Common myeloid progenitor, CD34-positive (primary cell): ENCODE measurements around the gene RHBG.

ENCODE experiments used
- CTCF ChIA-PET: fragments of 350-600 bp; sonication (Branson Sonifier 250); formaldehyde crosslinking; loops from one replicate; lab custom pipeline; 2021; ENCODE audit warnings: antibody characterized with exemption; lab: Charles Lee
- POLR2A ChIA-PET: fragments of 350-600 bp; sonication (Branson Sonifier 250); formaldehyde crosslinking; loops from one replicate; lab custom pipeline; 2021; ENCODE audit warnings: antibody characterized with exemption; lab: Charles Lee
- DNase-seq, 3 donors: peaks; one replicate each; pipeline versions ENCODE4 v3.0.0 to v3.0.0-alpha.2; 2013
- H3K27ac ChIP-seq, 2 experiments: 1 replicate in 1 of 2; 2 replicates in 1 of 2; pipeline ENCODE4 v1.7.0; 2013; ENCODE audit warnings: inconsistent platforms in 2 of 2, low read length in 2 of 2, mild to moderate bottlenecking in 2 of 2, low read depth in 1 of 2, moderate library complexity in 1 of 2; ENCODE audit not compliant: severe bottlenecking in 2 of 2, insufficient read depth in 1 of 2, poor library complexity in 1 of 2
- H3K27me3 ChIP-seq, 5 experiments: replicated peaks in 2 of 5; 1 replicate in 3 of 5; 2 replicates in 2 of 5; pipeline versions ENCODE4 v1.6.1 to v1.7.0; 2013; ENCODE audit warnings: low read length in 4 of 5, mild to moderate bottlenecking in 2 of 5, moderate library complexity in 2 of 5, inconsistent platforms in 1 of 5; ENCODE audit not compliant: insufficient read depth in 5 of 5, control insufficient read depth in 4 of 5
- H3K36me3 ChIP-seq, 4 experiments: 1 replicate in 2 of 4; 2 replicates in 2 of 4; pipeline versions ENCODE4 v1.6.1 to v1.7.0; 2013; ENCODE audit warnings: low read length in 3 of 4, control low read depth in 1 of 4, mild to moderate bottlenecking in 1 of 4; ENCODE audit not compliant: control insufficient read depth in 4 of 4, insufficient read depth in 4 of 4
- H3K4me1 ChIP-seq, 4 experiments: 1 replicate in 3 of 4; 2 replicates in 1 of 4; pipeline versions ENCODE4 v1.6.1 to v1.7.1; 2013; ENCODE audit warnings: low read length in 3 of 4, mild to moderate bottlenecking in 3 of 4, control low read depth in 1 of 4, inconsistent platforms in 1 of 4, moderate library complexity in 1 of 4; ENCODE audit not compliant: control insufficient read depth in 4 of 4, insufficient read depth in 4 of 4; ENCODE audit errors: control extremely low read depth in 1 of 4
- H3K4me3 ChIP-seq, 7 experiments: 1 replicate in 4 of 7; 2 replicates in 3 of 7; pipeline versions ENCODE4 v1.5.1 to v1.7.0; 2013; ENCODE audit warnings: mild to moderate bottlenecking in 7 of 7, low read length in 6 of 7, moderate library complexity in 6 of 7, inconsistent platforms in 2 of 7, low read depth in 2 of 7, control low read depth in 1 of 7; ENCODE audit not compliant: insufficient read depth in 4 of 7, control insufficient read depth in 1 of 7; ENCODE audit errors: extremely low read depth in 1 of 7
- H3K9me3 ChIP-seq, 5 experiments: 1 replicate in 4 of 5; 2 replicates in 1 of 5; pipeline versions ENCODE4 v1.6.1 to v1.7.1; 2013; ENCODE audit warnings: low read length in 4 of 5, mild to moderate bottlenecking in 2 of 5, inconsistent platforms in 1 of 5, low read depth in 1 of 5, moderate library complexity in 1 of 5; ENCODE audit not compliant: control insufficient read depth in 4 of 5, insufficient read depth in 2 of 5; ENCODE audit errors: control extremely low read depth in 1 of 5
- WGBS: methylation state at CpG from one replicate; pipeline ENCODE4 v1.1.5; 2013; ENCODE audit not compliant: insufficient coverage; 5-methylcytosine and 5-hydroxymethylcytosine counted together

RHBG gene

GRCh38 chr1:156388174-156389137 is 19.4 kb downstream of the RHBG start:
- H3K4me1 ChIP-seq, result peaks cover 3 to 28% (median 22%) of the 10 kb centered on the region in 4 experiments
- no peaks in the 10 kb centered on the region for H3K36me3 ChIP-seq
- ChIA-PET POLR2A (interaction anchor here (0.5 kb wide), 1 partner anchor 332 kb away, joined by 4 read pairs; no protein-coding TSS in a partner anchor), CTCF (interaction anchor here (1.0 to 9.4 kb wide), 10 partner anchors 10 to 62 kb away, joined by 3 to 98 read pairs (median 6); no protein-coding TSS in a partner anchor)
- H3K27me3 ChIP-seq, result peaks cover 0 to 60% (median 13%) of the 10 kb centered on the region in 5 experiments
- peak overlapping the region in 5 of 7 experiments; percentile 1 to 62 (median 46) for H3K4me3 ChIP-seq
- WGBS, result 14% methylated on average over 69 of the region's 73 CpGs
- H3K27ac ChIP-seq, result no peak overlapping the region
- DNase-seq, result peak in 1 of 3 donors; percentile 22
- no peaks in the 10 kb centered on the region for H3K9me3 ChIP-seq

GRCh38 chr1:156389311-156389710 is 20.3 kb downstream of the RHBG start:
- H3K27me3 ChIP-seq, result peaks cover 0 to 60% (median 13%) of the 10 kb centered on the region in 5 experiments
- CTCF ChIA-PET, result interaction anchor here (1.0 to 9.4 kb wide), 11 partner anchors 8 to 61 kb away, joined by 3 to 98 read pairs (median 5); no protein-coding TSS in a partner anchor
- 100% methylated on average over 7 of the region's 8 CpGs for WGBS

GRCh38 chr1:156390469-156391365 is 21.7 kb downstream of the RHBG start:
- Histone ChIP-seq H3K27me3 (peaks cover 0 to 60% (median 13%) of the 10 kb centered on the region in 5 experiments), H3K4me3 (no peak overlapping the region), H3K4me1 (peaks cover 0 to 17% (median 17%) of the 10 kb centered on the region in 4 experiments), H3K27ac (no peak overlapping the region), H3K36me3 (no peaks in the 10 kb centered on the region), H3K9me3 (no peaks in the 10 kb centered on the region)
- POLR2A ChIA-PET, result interaction anchor here (0.6 kb wide), 1 partner anchor 54 kb away, joined by 4 read pairs; no protein-coding TSS in a partner anchor
- CTCF ChIA-PET, result interaction anchor here (0.6 to 9.4 kb wide), 10 partner anchors 10 to 312 kb away, joined by 3 to 98 read pairs (median 4); no protein-coding TSS in a partner anchor
- no peak for DNase-seq
- WGBS, result 84% methylated on average over 16 of the region's 20 CpGs

More at GRCh38 chr1:156389311-156389710, 20.3 kb downstream of the RHBG start:
- H3K4me1 ChIP-seq, result peaks cover under 1 to 23% (median 18%) of the 10 kb centered on the region in 4 experiments
- H3K4me3 ChIP-seq, result no peak overlapping the region
- H3K27ac ChIP-seq, result no peak overlapping the region
- DNase-seq, result no peak
- H3K36me3 ChIP-seq, result no peaks in the 10 kb centered on the region
- no peaks in the 10 kb centered on the region for H3K9me3 ChIP-seq
- POLR2A ChIA-PET, result no interaction called here

- CTCF ChIA-PET, result interaction anchor here (1.0 to 2.9 kb wide), 2 partner anchors 24 to 54 kb away, joined by 3 to 18 read pairs; no protein-coding TSS in a partner anchor
- DNase-seq, result no peak
- no peak overlapping the region for H3K4me3 ChIP-seq
- no peak overlapping the region for H3K27ac ChIP-seq
- H3K9me3 ChIP-seq, result no peaks in the 10 kb centered on the region
- POLR2A ChIA-PET, result no interaction called here
- H3K4me1 ChIP-seq, result peaks cover 0 to 14% (median 12%) of the 10 kb centered on the region in 4 experiments
- WGBS, result 98% methylated on average over 5 of the region's 11 CpGs
- no peaks in the 10 kb centered on the region for H3K36me3 ChIP-seq
- H3K27me3 ChIP-seq, result peaks cover 0 to 57% (median 13%) of the 10 kb centered on the region in 5 experiments
These were observed 22.3 kb downstream of the RHBG start for GRCh38 chr1:156391366-156391677.

GRCh38 chr1:156391701-156392100 is 22.7 kb downstream of the RHBG start:
- CTCF ChIA-PET, result interaction anchor here (1.0 kb wide), 1 partner anchor 23 kb away, joined by 3 read pairs; no protein-coding TSS in a partner anchor
- Histone ChIP-seq H3K9me3 (no peaks in the 10 kb centered on the region), H3K27me3 (peaks cover 0 to 53% (median 11%) of the 10 kb centered on the region in 5 experiments)

GRCh38 chr1:156392452-156392853 is 23.4 kb downstream of the RHBG start:
- 92% methylated on average over 12 of the region's 13 CpGs for WGBS
- Histone ChIP-seq H3K4me3 (no peak overlapping the region), H3K9me3 (no peaks in the 10 kb centered on the region), H3K27me3 (peaks cover 0 to 46% (median 9%) of the 10 kb centered on the region in 5 experiments), H3K36me3 (no peaks in the 10 kb centered on the region), H3K27ac (no peak overlapping the region), H3K4me1 (peaks cover 0 to 13% (median 12%) of the 10 kb centered on the region in 4 experiments)
- POLR2A ChIA-PET, result no interaction called here
- CTCF ChIA-PET, result interaction anchor here (0.7 to 1.6 kb wide), 2 partner anchors 50 to 53 kb away, joined by 3 to 10 read pairs; no protein-coding TSS in a partner anchor
- DNase-seq, result no peak

More at GRCh38 chr1:156391701-156392100, 22.7 kb downstream of the RHBG start:
- no peak overlapping the region for H3K27ac ChIP-seq
- peaks cover 0 to 14% (median 12%) of the 10 kb centered on the region in 4 experiments for H3K4me1 ChIP-seq
- POLR2A ChIA-PET, result no interaction called here
- no peaks in the 10 kb centered on the region for H3K36me3 ChIP-seq
- DNase-seq, result no peak
- H3K4me3 ChIP-seq, result no peak overlapping the region
- 85% methylated on average over 8 of the region's 8 CpGs for WGBS
